ENCODE data around the gene CNDP2. TPM values are rescaled to one million over a fixed set of nuclear protein-coding genes. Genes with fewer than 3 reads are reported as not detected.

Gene CNDP2
- total and polyA plus RNA-seq, 2 of the 13 experiments (the other 11 are each of a cell fraction or from before 2014, with no cell fraction given), result 64.7 to 80.8 TPM

- TF ChIP-seq NAIF1 (CRISPR knock-in tag; IDR thresholded peaks at IDR 0.05; ENCODE audit: borderline replicate concordance), result no peak
- no peak for TF ChIP-seq SOX5 (CRISPR knock-in tag; IDR thresholded peaks at IDR 0.05; ENCODE audit: borderline replicate concordance)
- no peak for TF ChIP-seq PRPF4 (IDR thresholded peaks at IDR 0.05; ENCODE audit: low read depth, low read length, poor library complexity, severe bottlenecking)
- peak; percentile 92; the same call in 1 of the 2 replicates for TF ChIP-seq ZNF333 (CRISPR knock-in tag; IDR thresholded peaks at IDR 0.05; ENCODE audit: borderline replicate concordance)
- no peak for TF ChIP-seq AKAP8 (CRISPR knock-in tag; IDR thresholded peaks at IDR 0.05)
- no peak for TF ChIP-seq KLF9 (CRISPR knock-in tag; IDR thresholded peaks at IDR 0.05; ENCODE audit: low read depth)
- no peak for TF ChIP-seq HOXA5 (CRISPR knock-in tag; IDR thresholded peaks at IDR 0.05)
- 0 out of 2 replicates have a peak, but pooled peaks have one; percentile 14 for TF ChIP-seq ZNF362 (CRISPR knock-in tag; IDR thresholded peaks at IDR 0.05; ENCODE audit: borderline replicate concordance)
- TF ChIP-seq THAP11 (CRISPR knock-in tag; IDR thresholded peaks at IDR 0.05), result no peak
- TF ChIP-seq ZNF335 (CRISPR knock-in tag; IDR thresholded peaks at IDR 0.05), result no peak
- TF ChIP-seq ZNF720 (CRISPR knock-in tag; IDR thresholded peaks at IDR 0.05), result no peak
- TF ChIP-seq ZNF317 (CRISPR knock-in tag; IDR thresholded peaks at IDR 0.05), result 0 out of 2 replicates have a peak, but pooled peaks have one; percentile 54
- no peak for TF ChIP-seq GATAD2A (CRISPR knock-in tag; IDR thresholded peaks at IDR 0.05)
- TF ChIP-seq EP300 (IDR thresholded peaks at IDR 0.05; ENCODE audit: low read depth in 2 of 2, low read length in 2 of 2), result no peak; a peak in 1 of 4 replicates
- peak; percentile 5; the same call in 1 of the 2 replicates for TF ChIP-seq EP300 (CRISPR knock-in tag; IDR thresholded peaks at IDR 0.05; ENCODE audit: borderline replicate concordance)
- TF ChIP-seq USF2 (IDR thresholded peaks at IDR 0.05; ENCODE audit: low read depth, low read length), result no peak
- TF ChIP-seq USF2 (CRISPR knock-in tag; IDR thresholded peaks at IDR 0.05; ENCODE audit: borderline replicate concordance), result peak; percentile 26
- no peak for TF ChIP-seq ATF2 (CRISPR knock-in tag; IDR thresholded peaks at IDR 0.05)
Observed at GRCh38 chr18:74496508-74497323, 553 bp downstream of the CNDP2 start (continued).

All from HepG2 (cell line).